Endothelial cell of umbilical vein (primary cell): ENCODE results near the gene WDR86. TPM values are rescaled to one million over a fixed set of nuclear protein-coding genes. Genes with fewer than 3 reads are reported as not detected.

ENCODE experiments used
- BruUV-seq: library from RNA; stranded (reverse); fragments of 400-500 nt; replicated peaks from 2 replicates; lab custom pipeline; 2021; lab: Mats Ljungman, UMichigan
- CTCF ChIA-PET: fragments of 300-600, 350-600 bp; sonication (Branson Sonifier 250); formaldehyde crosslinking; loops from one replicate; lab custom pipeline; 2021; ENCODE audit warnings: antibody characterized with exemption, inconsistent platforms; lab: Charles Lee
- POLR2A ChIA-PET: fragments of 300-600, 350-600 bp; sonication (Branson Sonifier 250); formaldehyde crosslinking; loops from one replicate; lab custom pipeline; 2021; ENCODE audit warnings: antibody characterized with exemption, inconsistent platforms; lab: Charles Lee
- DNase-seq: peaks from one replicate; pipeline ENCODE4 v3.0.0-alpha.2; 2011; ENCODE audit warnings: low read depth, low spot score
- FAIRE-seq: peaks from 2 replicates; lab custom pipeline; 2011; peaks lifted over from hg19 to GRCh38; lab: Jason Lieb, UNC
- H2AFZ ChIP-seq: 2 replicates; pipeline ENCODE4 v1.6.0; 2012; ENCODE audit warnings: low read depth, low read length, control low read depth, inconsistent platforms
- H3K27ac ChIP-seq: 2 replicates; pipeline ENCODE4 v1.5.1; 2011; ENCODE audit warnings: low read depth, mild to moderate bottlenecking, control low read depth, low read length, moderate library complexity; ENCODE audit not compliant: insufficient read depth
- H3K27me3 ChIP-seq, 2 experiments: 2 replicates each; pipeline versions ENCODE4 v1.6.0 to v1.6.1; 2011; ENCODE audit warnings: low read length in 2 of 2, mixed read lengths in 1 of 2; ENCODE audit not compliant: control insufficient read depth in 2 of 2, insufficient read depth in 2 of 2
- H3K36me3 ChIP-seq, 2 experiments: 2 replicates in 1 of 2; 3 replicates in 1 of 2; pipeline ENCODE4 v1.5.1; 2011; ENCODE audit warnings: low read length in 2 of 2, mild to moderate bottlenecking in 1 of 2, moderate library complexity in 1 of 2; ENCODE audit not compliant: control insufficient read depth in 2 of 2, insufficient read depth in 2 of 2; ENCODE audit errors: extremely low read depth in 1 of 2
- H3K4me1 ChIP-seq: 3 replicates; pipeline ENCODE4 v1.5.1; 2011; ENCODE audit warnings: mild to moderate bottlenecking, low read length; ENCODE audit not compliant: control insufficient read depth, insufficient read depth; ENCODE audit errors: extremely low read depth
- H3K4me2 ChIP-seq: 2 replicates; pipeline ENCODE4 v1.6.1; 2011; ENCODE audit warnings: low read length, control low read depth, mixed read lengths; ENCODE audit not compliant: insufficient read depth
- H3K4me3 ChIP-seq, 3 experiments: fragments of 200-600 bp in 1 of 3; sonication (generic), shearing (Covaris generic) in 1 of 3; replicated peaks in 1 of 3; 2 replicates each; pipeline ENCODE4 v1.5.1; 2011 to 2016; ENCODE audit warnings: control low read depth in 3 of 3, low read length in 3 of 3, mild to moderate bottlenecking in 2 of 3, inconsistent platforms in 1 of 3, low read depth in 1 of 3, moderate library complexity in 1 of 3; ENCODE audit not compliant: insufficient read depth in 1 of 3
- H3K79me2 ChIP-seq: 2 replicates; pipeline ENCODE4 v1.6.0; 2012; ENCODE audit warnings: low read length, inconsistent platforms; ENCODE audit not compliant: control insufficient read depth, insufficient read depth
- H3K9ac ChIP-seq: replicated peaks from 2 replicates; pipeline ENCODE3; 2011; ENCODE audit warnings: low read length, control low read depth; ENCODE audit not compliant: insufficient read depth; ENCODE audit errors: extremely low read depth
- H3K9me1 ChIP-seq: replicated peaks from 3 replicates; pipeline ENCODE4 v1.6.0; 2011; ENCODE audit warnings: mild to moderate bottlenecking, low read length; ENCODE audit not compliant: control insufficient read depth, insufficient read depth; ENCODE audit errors: extremely low read depth
- H3K9me3 ChIP-seq: replicated peaks from 2 replicates; pipeline ENCODE4 v1.5.1; 2012; ENCODE audit warnings: low read length, inconsistent platforms; ENCODE audit not compliant: control insufficient read depth, insufficient read depth
- H4K20me1 ChIP-seq: replicated peaks from 2 replicates; pipeline ENCODE3; 2011; ENCODE audit warnings: mild to moderate bottlenecking, low read length; ENCODE audit not compliant: control insufficient read depth, insufficient read depth; ENCODE audit errors: extremely low read depth
- CTCF ChIP-seq, 2 donors: IDR thresholded peaks; 1 replicate in 1 of 2; 2 replicates in 1 of 2; pipeline ENCODE4 v1.5.1; 2011; ENCODE audit warnings: low read length in 2 of 2, mild to moderate bottlenecking in 2 of 2, moderate library complexity in 2 of 2, control low read depth in 1 of 2, inconsistent platforms in 1 of 2, low read depth in 1 of 2; ENCODE audit not compliant: insufficient read depth in 1 of 2; ENCODE audit errors: extremely low read depth in 1 of 2
- EZH2 ChIP-seq: IDR thresholded peaks from 2 replicates; pipeline ENCODE4 v1.6.1; 2012; ENCODE audit warnings: borderline replicate concordance, low read depth, mild to moderate bottlenecking, moderate library complexity, low read length, inconsistent platforms; ENCODE audit not compliant: severe bottlenecking
- FOS ChIP-seq: IDR thresholded peaks from 2 replicates; pipeline ENCODE4 v1.6.1; 2011; ENCODE audit warnings: mild to moderate bottlenecking, low read length, moderate library complexity, borderline replicate concordance; ENCODE audit not compliant: insufficient read depth
- GATA2 ChIP-seq: IDR thresholded peaks from 2 replicates; pipeline ENCODE4 v1.7.0; 2011; ENCODE audit warnings: low read depth, mild to moderate bottlenecking, moderate library complexity, mixed read lengths, low read length; ENCODE audit not compliant: insufficient read length, insufficient read depth
- JUN ChIP-seq: IDR thresholded peaks from 2 replicates; pipeline ENCODE4 v1.6.1; 2011; ENCODE audit warnings: borderline replicate concordance, low read depth; ENCODE audit not compliant: insufficient read length, insufficient read depth
- MAX ChIP-seq: IDR thresholded peaks from 2 replicates; pipeline ENCODE4 v1.6.1; 2011; ENCODE audit not compliant: insufficient read depth, insufficient read length
- MYC ChIP-seq: IDR thresholded peaks from one replicate; pipeline ENCODE4 v1.6.1; 2011; ENCODE audit warnings: mild to moderate bottlenecking, low read depth, low read length
- POLR2A ChIP-seq: IDR thresholded peaks from 2 replicates; pipeline ENCODE4 v1.6.1; 2012; ENCODE audit warnings: low read depth, mild to moderate bottlenecking, control low read depth, low read length
- POLR2AphosphoS5 ChIP-seq: IDR thresholded peaks from 2 replicates; pipeline ENCODE4 v1.6.1; 2012; ENCODE audit warnings: low read depth, mild to moderate bottlenecking, control low read depth, low read length, moderate library complexity; ENCODE audit not compliant: insufficient read depth
- dilution Hi-C: fragments of 300-500 bp; cut with MboI; formaldehyde crosslinking; loops from one replicate; pipeline ENCODE4 v1.15.0; 2019; ENCODE audit warnings: low sequenced_read_pairs; ENCODE audit not compliant: extremely low pct_ligation_motif_present
- intact Hi-C: fragments of 100-400 bp; cut with micrococcal nuclease; formaldehyde crosslinking; loops from one replicate; pipeline ENCODE4 v1.10.0; 2022
- polyA plus RNA-seq, 4 experiments: library from polyadenylated mRNA; depleted of rRNA in 3 of 4; stranded (reverse) in 3 of 4; unstranded in 1 of 4; fragments of >200 nt; gene quantifications; 2 replicates each; pipeline versions ENCODE4 v1.2.1 to v1.2.3, GENCODE V29; 2011 to 2012; ENCODE audit warnings: missing spikeins in 1 of 4
- total RNA-seq: library from RNA; stranded (reverse); gene quantifications from 2 replicates; pipeline ENCODE4 v1.2.3, GENCODE V29; 2021

WDR86 gene
- total and polyA plus RNA-seq, 2 donors (not counting 3 experiments of a cell fraction or from before 2014, with no cell fraction given), result not detected

GRCh38 chr7:151405588-151405987, 4.2 kb downstream of the WDR86 start:
- intact Hi-C loops (no loop called here), dilution Hi-C loops (no loop called here)
- no peak overlapping the region for H3K9ac ChIP-seq
- no peaks in the 10 kb centered on the region for H3K36me3 ChIP-seq
- DNase-seq (no peak), FAIRE-seq (no peak)
- ChIA-PET POLR2A (no interaction called here), CTCF (interaction anchor here (1.4 kb wide), 2 partner anchors 10 to 44 kb away, joined by 3 to 4 read pairs; no protein-coding TSS in a partner anchor)
- no peak overlapping the region for H3K4me3 ChIP-seq
- H3K27me3 ChIP-seq, result peaks cover 19 to 22% of the 10 kb centered on the region in 2 experiments
- H4K20me1 ChIP-seq, result no peaks in the 10 kb centered on the region
- no TSS peak for BruUV-seq
- H3K4me1 ChIP-seq, result no peaks in the 10 kb centered on the region
- no peak overlapping the region for H2AFZ ChIP-seq
- no peaks in the 10 kb centered on the region for H3K79me2 ChIP-seq
- no peak overlapping the region for H3K4me2 ChIP-seq
- H3K27ac ChIP-seq, result no peak overlapping the region
- H3K9me3 ChIP-seq, result no peaks in the 10 kb centered on the region
- TF ChIP-seq POLR2A (no peak), JUN (no peak), POLR2AphosphoS5 (no peak), MYC (no peak), MAX (no peak), GATA2 (no peak), CTCF (IDR thresholded peaks at IDR 0.05; ENCODE audit: extremely low read depth in 1 of 2, insufficient read depth in 1 of 2, low read depth in 1 of 2, low read length in 2 of 2) (no peak), FOS (no peak), EZH2 (no peak)
- H3K9me1 ChIP-seq, result no peaks in the 10 kb centered on the region
